ENCODE data around the gene RASGEF1B. TPM values are rescaled to one million over a fixed set of nuclear protein-coding genes. Genes with fewer than 3 reads are reported as not detected.

Gene RASGEF1B
- total RNA-seq, 1 experiment from 2014 or later: 6.9 TPM

- no peak for TF ChIP-seq GTF2I (CRISPR knock-in tag; conservative IDR thresholded peaks at IDR 0.05)
- TF ChIP-seq ZNF121 (CRISPR knock-in tag; IDR thresholded peaks at IDR 0.05): no peak
- no peak for TF ChIP-seq ZNF416 (CRISPR knock-in tag; IDR thresholded peaks at IDR 0.05)
- no peak for TF ChIP-seq ZBTB21 (CRISPR knock-in tag; IDR thresholded peaks at IDR 0.05; ENCODE audit: borderline replicate concordance)
- no peak for TF ChIP-seq FOXP4 (CRISPR knock-in tag; IDR thresholded peaks at IDR 0.05)
- TF ChIP-seq TP53 (CRISPR knock-in tag; IDR thresholded peaks at IDR 0.05): no peak
- no peak for TF ChIP-seq HMGA2 (CRISPR knock-in tag; IDR thresholded peaks at IDR 0.05)
- TF ChIP-seq ZNF263 (CRISPR knock-in tag; IDR thresholded peaks at IDR 0.05; ENCODE audit: low read depth): no peak
- no peak for TF ChIP-seq MAX (CRISPR knock-in tag; IDR thresholded peaks at IDR 0.05)
- TF ChIP-seq ESRRA (CRISPR knock-in tag; IDR thresholded peaks at IDR 0.05; ENCODE audit: borderline replicate concordance): no peak
- TF ChIP-seq IRF2 (CRISPR knock-in tag; IDR thresholded peaks at IDR 0.05; ENCODE audit: borderline replicate concordance, low read depth): no peak
- no peak for TF ChIP-seq ZSCAN18 (CRISPR knock-in tag; IDR thresholded peaks at IDR 0.05)
- no peak for TF ChIP-seq CREB1 (CRISPR knock-in tag; IDR thresholded peaks at IDR 0.05)
- no peak for TF ChIP-seq GRHL2 (CRISPR knock-in tag; IDR thresholded peaks at IDR 0.05; ENCODE audit: insufficient replicate concordance, severe bottlenecking)
- TF ChIP-seq OVOL2 (CRISPR knock-in tag; IDR thresholded peaks at IDR 0.05; ENCODE audit: borderline replicate concordance): no peak
- no peak for TF ChIP-seq AR (CRISPR knock-in tag; IDR thresholded peaks at IDR 0.05)
- TF ChIP-seq KAT7 (CRISPR knock-in tag; IDR thresholded peaks at IDR 0.05; ENCODE audit: borderline replicate concordance): no peak
- Mint-ChIP-seq H3K27ac (no peak overlapping the region), H3K4me1 (peaks cover 4% of the 10 kb centered on the region), H3K4me3 (no peak overlapping the region), H3K9me3 (no peaks in the 10 kb centered on the region), H3K36me3 (no peaks in the 10 kb centered on the region), H3K27me3 (ENCODE audit: low read depth) (no peaks in the 10 kb centered on the region)
- CTCF ChIA-PET: no interaction called here
- DNase-seq (ENCODE audit: low spot score): no peak
- POLR2A ChIA-PET: no interaction called here
- ATAC-seq: no peak
Measured at GRCh38 chr4:81399306-81400086, 72.2 kb downstream of the RASGEF1B start.

GRCh38 chr4:81398379-81398778, 73.3 kb downstream of the RASGEF1B start:
- ATAC-seq (no peak), DNase-seq (ENCODE audit: low spot score) (no peak)
- Mint-ChIP-seq H3K27me3 (ENCODE audit: low read depth) (no peaks in the 10 kb centered on the region), H3K4me1 (peaks cover 4% of the 10 kb centered on the region), H3K36me3 (no peaks in the 10 kb centered on the region), H3K27ac (no peak overlapping the region), H3K4me3 (no peak overlapping the region), H3K9me3 (no peaks in the 10 kb centered on the region)
- CTCF ChIA-PET: interaction anchor here (1.5 kb wide), 1 partner anchor 887 kb away, joined by 5 read pairs; no protein-coding TSS in a partner anchor
- POLR2A ChIA-PET: no interaction called here
- TF ChIP-seq ZSCAN18 (CRISPR knock-in tag; IDR thresholded peaks at IDR 0.05) (no peak), HMGA2 (CRISPR knock-in tag; IDR thresholded peaks at IDR 0.05) (no peak), RELA (CRISPR knock-in tag; IDR thresholded peaks at IDR 0.05; ENCODE audit: borderline replicate concordance) (no peak), ARID4B (CRISPR knock-in tag; IDR thresholded peaks at IDR 0.05; ENCODE audit: borderline replicate concordance) (no peak), FOXK1 (CRISPR knock-in tag; IDR thresholded peaks at IDR 0.05) (no peak), CTCF (IDR thresholded peaks at IDR 0.05) (no peak)

Measured in WTC11 (cell line).